NCI-H2081 (cell line): ENCODE results near the gene GPR180.
A peak's percentile ranks its signal among the peaks of the same experiment; 100 is the strongest.

Source experiments
- DNase-seq, 2 experiments: peaks; one replicate each; lab custom pipeline; 2025; lab: John Stamatoyannopoulos, UW

Gene GPR180

DNA sequence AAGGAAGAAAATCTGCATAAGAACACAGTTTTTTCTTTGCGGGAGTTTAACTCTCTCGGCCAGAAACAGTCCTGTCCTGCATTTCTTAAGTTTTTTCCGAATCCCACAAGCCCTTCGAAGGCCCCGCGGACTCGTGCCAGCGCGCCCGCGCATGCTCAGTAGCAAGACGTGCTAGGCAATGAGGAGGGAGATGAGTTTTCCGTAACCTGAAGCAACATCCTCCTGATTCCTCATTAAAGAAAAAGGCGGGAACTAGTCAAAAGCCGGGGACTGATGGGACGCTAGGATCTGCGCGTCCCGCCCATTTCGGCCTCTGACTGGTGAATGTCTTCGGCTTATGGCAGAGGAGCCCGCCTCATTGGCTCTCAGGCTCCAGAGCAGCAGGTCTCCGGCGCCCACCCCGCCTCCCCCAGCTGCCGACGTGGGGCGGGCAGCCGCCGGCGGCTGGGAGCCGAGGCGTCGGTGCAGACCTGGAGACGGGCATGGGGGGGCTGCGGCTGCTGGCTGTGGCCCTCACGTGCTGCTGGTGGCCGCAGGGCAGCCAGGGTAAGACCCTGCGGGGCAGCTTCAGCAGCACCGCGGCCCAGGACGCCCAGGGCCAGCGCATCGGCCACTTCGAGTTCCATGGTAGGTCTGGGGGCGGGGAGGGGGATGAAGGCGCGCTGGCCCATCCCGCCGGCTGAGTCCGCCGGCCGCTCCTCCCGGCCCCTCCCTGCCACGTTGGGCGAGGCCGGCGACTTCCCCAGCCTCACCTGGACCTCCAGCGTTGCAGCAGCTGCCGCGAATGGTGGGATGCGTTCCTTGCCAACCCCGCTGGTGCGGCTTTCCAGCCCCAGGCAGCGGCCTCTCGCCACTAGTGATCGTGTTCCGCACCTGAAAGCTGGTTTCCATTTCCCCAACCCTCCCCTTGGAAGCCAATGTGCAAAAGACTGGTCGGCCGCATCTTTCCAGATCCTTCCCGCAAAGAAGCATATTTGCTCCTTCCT lies at the start of gene GPR180:
Gene GPR180, plus strand, starts transcription at position 412 of the 986 bp plus-strand sequence. Its CDS starts 71 bp downstream, at position 483.
- peak; percentile 97 to 99 for DNase-seq

DNA sequence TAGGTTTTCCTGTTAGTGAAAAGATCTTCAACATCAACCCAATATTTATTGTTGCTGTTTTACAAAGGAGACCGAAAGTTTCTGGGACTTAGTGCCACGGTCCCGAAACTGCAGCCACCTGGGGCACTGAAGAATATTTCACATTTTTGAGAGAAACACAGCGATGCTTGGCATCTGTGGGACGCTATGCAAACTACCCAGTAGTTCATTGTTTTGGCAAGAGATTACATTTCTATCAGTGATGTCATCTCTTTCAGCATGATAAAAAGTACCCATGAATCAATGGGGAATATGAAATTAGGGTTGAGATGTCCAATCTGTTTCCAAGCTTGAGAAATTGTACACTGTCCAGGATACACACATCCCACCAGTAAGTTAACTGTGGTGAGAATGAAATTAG lies 49.6 kb upstream of the GPR180 start:
- DNase-seq = no peak

DNA sequence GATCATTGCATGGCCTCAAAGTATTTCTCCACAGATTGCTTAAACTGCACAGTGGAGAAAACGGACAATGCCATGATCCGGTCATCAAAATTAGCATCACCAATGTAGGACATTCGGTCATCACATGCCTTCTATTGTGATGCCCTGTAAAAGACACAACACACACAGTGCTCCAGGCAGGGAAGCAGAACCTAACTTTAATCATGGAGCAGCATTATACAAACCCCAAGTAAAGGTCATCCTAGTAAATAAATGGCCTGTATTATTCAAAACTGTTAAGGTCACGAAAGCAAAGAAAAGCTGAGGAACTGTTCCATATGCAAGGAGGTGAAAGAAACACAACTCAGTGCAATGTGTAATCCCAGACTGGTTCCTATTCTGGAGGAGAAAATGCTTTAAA lies 47.9 kb upstream of the GPR180 start:
- no peak for DNase-seq

DNA sequence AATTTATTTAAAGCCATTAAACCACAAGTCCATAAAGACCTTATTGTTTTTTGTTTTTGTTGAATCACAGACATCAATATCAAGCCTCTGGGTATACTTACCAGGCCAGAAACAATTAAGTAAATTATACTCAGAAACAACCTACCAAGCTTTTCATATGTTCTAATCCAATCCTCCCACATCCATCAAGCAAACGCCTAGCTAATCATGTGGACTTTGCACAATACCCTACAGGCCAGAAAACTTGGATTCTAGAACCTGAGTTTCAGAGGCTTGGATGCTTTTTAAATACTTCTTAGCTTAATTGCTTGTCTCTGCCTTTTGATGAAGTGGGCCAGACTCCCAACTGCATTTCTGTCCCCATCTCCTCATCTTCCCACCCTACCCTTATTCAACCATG lies 45.6 kb upstream of the GPR180 start:
- DNase-seq = no peak

DNA sequence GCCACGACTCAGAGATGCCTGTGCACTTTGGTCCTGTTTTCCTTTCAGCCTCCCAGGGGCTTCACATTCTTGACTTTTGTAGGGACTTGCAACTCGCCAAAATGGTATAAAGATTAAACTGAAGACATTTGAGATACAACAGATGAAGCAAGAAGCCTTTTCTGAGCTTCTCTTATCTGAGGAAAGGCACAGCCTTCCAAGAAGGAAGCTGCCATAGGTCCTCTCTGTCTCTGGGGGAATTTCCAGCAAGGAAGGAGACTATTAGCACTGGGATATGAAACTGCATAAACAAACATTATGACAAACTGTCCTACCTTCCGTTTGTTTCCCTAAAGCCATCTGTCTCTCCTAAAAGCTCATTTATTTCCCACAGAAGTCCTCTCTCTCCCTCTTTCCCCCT lies 45.0 kb upstream of the GPR180 start:
- DNase-seq = no peak

DNA sequence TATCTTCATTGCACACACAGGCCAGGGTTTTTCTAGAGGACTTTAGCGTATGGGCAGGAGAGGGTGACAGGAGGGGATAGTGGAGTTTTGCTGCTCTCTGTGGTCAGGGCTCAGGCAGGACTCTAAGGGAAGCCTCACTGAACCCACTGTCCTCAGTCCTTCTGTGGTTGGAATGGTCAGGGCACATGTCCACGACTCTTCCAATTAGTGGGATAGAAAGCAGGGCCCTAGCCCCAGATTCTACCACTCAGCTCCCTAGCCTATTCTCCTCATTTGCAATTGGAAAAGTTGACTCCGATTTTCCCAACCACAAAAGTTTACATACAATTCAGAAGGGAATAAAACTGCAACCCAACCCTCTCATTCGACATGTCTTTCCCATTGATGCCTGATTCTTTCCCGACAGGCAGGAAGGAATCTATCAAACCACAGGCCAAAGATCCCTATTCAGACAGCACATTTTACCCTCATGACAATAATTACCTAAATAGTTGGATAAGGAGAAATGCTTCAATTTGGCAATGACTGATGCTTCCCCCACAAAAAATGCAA lies 43.9 kb upstream of the GPR180 start:
- DNase-seq = no peak

DNA sequence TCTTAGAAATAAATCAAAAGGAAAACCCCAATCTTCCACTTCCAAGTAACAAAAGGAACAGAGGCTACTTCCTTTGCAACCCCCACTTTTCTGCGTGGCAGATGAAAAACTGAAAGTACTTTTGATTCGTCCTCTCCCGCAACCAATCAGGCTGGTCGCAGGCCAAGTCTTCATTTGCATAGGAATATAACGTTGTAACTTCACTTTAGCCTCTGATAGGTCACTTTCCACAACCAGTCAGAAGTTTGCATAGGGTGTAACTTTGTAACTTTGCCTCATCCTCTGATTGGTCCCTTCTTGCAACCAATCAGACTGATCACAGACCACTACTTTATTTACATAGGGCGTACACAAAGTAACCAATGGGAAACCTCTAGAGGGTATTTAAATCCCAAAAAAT lies 42.9 kb upstream of the GPR180 start:
- DNase-seq = no peak

DNA sequence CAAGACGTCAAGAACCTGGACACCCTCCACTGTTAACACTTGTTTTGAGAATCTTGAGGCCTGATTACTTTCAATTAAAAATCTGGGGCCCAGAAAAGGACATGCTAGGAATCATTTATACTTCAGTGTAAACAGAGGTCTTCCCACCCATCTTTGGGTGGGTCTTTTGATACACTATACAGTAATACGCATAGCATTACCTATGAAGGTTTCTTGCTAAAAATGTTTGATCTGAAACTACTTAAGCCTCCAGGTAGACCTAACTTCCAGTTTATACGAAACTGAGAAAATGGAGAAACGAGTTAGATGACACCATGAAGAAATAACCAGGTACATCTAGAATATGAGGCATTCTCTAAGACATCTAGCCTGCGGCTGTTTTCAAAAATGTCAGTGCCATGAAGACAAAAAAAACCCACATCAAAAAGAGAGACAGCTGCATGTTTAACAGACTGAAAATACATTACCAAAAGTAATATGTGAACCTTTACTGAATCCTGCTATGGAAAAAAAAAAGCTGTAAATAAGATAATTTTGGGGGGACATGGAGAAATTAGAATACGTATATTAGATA lies 42.3 kb upstream of the GPR180 start:
- no peak for DNase-seq

DNA sequence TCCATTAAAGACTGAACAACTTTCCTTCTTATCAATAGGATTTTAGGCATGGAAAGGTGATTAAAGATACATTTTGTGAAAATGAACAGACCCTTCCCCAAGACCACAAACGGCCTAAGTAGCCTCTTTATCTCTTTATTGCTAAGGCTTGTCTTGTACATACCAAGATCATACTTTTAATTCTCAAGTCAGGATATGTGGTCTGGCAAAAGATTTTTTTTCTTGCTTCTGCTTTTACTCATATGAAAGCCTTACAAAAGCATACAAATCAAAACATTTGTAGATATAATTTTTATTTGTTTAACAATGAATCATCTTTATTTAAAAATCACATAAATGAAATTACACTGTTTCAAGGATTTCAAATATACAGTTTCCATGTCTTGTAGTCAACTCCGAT lies 41.5 kb upstream of the GPR180 start:
- no peak for DNase-seq

DNA sequence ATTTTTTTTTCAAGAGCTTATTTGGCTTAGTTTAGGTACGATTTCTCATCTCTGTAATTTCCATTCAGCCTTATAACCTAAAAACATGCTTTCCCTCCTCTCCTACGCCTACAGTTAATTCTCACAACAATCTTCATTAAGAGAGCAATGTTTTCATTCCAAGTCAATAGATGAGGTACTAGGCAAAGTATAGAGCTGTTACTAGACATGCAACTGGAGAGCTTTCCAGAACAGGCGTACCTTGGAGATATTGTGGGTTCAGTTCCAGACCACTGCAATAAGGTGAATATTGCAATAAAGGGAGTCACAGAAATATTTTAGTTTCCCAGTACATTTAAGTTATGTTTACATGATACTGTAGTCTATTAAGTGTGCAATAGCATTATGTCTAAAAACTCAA lies 40.5 kb upstream of the GPR180 start:
- DNase-seq = no peak

DNA sequence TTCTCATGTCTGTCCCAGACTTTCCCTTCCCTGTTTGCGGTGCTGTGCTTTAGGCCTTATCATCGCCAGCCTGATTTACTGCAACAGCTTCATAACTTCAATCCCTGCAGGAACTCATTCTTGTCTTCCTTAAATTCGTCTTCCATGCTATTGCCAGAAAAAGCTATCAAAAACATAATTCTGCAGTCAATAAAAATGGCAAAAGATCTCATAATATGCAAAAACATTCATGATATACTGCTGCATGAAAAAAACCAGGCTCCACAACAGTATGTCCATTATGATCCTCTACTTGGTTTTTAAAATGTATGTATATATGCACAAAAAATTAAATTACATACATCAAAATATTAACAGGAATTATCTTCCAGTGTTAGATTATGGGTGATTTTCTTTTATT lies 34.1 kb upstream of the GPR180 start:
- no peak for DNase-seq

DNA sequence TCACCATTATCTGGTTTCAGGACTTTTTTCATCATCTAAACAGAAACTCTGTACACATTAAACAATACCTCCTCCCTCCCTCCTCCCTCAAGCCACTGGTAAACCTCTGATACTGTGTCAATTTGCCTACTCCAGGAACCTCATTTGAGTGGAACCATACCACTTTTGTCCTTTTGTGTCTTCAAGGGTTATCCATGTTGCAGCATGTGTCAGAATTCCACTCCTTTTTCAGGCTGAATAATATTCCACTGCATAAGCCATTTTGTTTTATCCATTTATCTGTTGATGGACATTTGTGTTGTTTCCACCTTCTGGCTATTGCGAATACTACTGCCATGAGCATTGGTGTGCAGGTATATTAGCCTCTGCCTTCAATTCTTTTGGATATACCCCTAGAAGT lies 33.2 kb upstream of the GPR180 start:
- no peak for DNase-seq

DNA sequence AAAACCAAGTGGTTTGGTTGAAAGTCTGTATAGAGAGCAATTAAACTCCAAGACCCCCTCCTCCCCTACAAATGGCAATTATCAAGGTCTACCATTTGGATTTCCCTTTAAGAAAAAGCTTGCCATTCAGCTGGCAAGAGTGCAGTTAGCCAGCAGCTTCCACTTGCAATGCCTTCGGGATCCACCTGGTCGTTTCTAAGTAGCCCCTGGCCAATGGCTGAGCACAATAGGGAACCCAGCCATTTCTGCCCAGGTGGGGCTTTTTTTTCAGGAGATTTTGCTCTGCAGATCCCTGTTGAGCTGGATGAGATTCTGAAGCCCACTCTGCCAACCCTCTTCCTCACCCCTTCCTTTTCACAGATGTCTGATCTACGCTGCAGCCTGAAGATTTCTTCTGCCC lies 32.0 kb upstream of the GPR180 start:
- no peak for DNase-seq

DNA sequence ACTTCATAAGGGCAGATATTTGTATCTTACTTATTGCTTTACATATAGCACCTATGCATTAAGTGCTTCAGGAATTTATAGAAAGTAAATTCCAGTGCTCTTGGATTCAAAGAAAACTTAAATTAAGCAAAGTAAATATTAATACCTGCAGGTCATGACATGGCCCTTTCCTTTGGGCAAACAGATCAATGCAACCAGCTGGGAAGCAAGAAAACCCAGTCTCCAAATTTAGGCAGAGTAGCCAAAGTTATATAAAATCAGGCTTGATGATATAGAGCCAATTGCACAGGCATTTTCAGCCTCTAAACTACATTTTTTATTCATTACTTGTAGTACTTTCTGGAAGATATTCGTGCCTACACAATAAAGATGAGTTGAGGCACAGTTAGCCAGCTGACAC lies 22.6 kb upstream of the GPR180 start:
- no peak for DNase-seq

DNA sequence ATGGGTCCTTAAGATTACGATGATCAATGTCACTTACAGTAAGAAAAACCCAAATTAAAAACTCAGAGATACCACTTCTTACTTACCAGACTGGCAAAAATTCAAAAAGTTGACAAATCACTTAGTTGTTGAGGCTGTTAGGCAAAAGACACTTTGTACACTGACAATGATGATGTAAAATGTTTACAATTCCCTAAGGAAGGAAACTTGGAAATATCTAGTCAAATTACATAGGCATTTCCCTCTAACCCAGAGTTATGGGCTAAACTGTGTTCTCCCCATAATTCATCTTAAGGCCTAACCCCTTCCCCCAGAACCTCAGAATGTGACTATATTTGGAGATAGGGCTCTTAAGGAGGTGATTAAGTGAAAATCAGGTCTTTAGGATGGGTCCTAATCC lies 17.7 kb upstream of the GPR180 start:
- no peak for DNase-seq

DNA sequence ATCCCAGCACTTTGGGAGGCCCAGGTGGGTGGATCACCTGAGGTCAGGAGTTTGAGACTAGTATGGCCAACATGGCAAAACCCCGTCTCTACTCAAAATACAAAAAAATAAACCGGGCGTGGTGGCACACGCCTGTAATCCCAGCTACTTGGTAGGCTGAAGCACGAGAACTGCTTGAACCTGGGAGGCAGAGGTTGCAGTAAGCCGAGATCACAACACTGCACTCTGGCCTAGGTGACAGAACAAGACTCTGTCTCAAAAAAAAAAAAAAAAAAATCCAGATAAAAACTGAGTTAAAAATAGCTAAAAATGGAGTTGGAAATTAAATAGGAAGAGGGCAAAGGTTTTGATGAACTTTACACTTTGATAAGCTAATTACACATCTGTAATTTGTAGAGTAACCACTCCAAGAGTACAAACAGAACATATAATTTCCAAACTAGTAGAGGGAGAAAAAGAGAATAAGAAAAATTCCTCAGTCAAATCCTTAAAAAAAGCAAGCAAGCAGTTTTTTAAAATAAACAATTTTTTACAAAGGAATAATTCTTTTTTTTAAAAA lies 16.0 kb upstream of the GPR180 start:
- DNase-seq = no peak

DNA sequence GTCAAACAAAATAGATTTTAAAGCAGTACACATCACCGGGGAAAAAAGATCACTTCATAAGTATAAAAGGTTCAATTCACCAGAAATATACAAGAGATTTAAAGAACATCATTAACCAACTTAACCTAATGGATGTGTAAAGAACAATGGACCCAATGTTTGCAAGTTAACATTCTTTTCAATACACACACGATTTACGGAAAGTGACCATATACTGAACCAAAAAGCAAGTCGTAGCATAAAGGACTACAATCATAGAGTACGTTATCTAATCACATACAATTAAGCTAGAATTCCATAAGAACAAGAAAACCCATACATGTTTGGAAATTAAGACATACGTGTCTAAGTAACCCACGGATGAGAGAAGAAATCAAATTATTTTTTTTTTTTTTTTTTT lies 15.3 kb upstream of the GPR180 start:
- DNase-seq = no peak

DNA sequence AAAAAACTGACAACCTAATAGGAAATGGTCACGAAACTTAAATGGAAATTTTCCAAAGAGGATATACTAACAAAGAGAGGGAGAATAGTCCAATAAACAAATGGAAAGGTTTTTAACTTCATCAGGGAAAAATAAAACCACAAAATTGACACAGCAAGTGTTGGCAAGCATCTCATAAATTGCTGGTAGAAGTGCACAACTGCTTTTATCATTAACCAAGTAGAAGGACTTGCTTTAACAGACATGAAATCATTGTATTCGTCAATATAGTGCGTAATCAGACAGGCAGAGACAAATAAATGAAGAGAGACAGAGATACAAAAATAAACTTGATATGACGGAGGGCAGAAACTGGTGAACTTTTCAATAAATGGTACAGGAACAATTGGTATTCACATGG lies 13.1 kb upstream of the GPR180 start:
- DNase-seq = no peak

DNA sequence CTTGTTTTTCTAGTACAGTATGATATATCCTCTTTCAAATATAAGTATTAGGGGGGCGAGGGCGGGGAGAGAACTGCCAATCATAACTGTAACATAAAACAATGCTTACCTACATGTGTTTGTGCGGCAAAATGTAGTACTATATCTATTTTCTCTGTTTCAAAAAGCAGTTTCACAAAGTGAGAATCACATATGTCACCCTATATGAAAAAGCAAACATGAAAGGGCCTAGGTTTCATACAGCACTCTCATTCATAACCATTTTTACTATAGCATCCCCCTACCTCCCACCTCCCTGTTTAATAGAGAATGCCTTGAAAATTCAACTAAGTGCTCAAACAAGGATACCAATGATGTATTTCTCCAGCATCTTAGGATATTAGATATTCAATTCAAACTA lies 10.9 kb upstream of the GPR180 start:
- no peak for DNase-seq

DNA sequence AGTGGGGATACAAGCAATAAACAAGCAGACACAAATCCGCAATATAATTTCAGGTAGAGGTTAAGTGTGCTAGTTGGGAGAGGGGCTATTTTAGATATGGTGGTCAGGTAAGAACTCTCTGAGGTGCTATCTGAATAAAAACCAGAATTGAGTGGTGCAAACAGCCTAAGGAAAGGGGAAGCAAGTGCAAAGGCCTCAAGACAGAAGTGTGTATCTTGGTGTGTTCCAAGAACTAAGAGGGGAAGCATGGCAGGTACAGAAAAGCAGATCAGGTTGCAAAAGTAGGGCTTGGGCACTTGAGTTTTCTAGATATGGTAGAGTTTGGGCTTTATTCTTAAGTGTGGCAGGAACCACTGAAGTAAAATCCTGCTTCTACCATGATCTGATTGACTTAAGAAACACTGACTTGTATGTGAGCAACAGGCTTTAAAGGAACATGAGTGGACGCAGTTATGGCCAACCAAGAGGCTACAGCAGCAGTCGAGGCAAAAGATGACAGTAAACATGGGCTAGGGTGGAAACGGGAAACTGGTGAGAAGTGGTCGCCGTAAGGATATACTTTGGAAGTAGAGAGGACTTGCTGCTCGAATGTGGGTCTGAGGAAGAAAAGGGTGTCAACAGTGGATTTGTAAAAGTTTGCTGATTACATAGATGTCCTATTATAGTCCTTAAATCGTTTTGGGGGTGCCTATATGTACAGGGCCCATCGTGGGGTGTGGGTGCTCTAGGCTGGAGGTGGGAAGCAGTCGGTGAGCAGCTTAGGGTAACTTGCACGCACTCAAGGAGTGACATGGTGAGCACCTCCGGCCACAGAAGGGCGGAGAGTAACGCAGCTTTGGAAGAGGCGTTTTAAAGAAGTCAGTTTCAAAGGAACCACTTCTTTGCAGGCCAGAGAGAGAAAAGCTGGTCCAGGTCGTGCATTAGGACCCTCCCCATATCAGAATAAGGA lies 6.4 kb upstream of the GPR180 start:
- peak in 1 of 2 experiments; percentile 11 for DNase-seq

DNA sequence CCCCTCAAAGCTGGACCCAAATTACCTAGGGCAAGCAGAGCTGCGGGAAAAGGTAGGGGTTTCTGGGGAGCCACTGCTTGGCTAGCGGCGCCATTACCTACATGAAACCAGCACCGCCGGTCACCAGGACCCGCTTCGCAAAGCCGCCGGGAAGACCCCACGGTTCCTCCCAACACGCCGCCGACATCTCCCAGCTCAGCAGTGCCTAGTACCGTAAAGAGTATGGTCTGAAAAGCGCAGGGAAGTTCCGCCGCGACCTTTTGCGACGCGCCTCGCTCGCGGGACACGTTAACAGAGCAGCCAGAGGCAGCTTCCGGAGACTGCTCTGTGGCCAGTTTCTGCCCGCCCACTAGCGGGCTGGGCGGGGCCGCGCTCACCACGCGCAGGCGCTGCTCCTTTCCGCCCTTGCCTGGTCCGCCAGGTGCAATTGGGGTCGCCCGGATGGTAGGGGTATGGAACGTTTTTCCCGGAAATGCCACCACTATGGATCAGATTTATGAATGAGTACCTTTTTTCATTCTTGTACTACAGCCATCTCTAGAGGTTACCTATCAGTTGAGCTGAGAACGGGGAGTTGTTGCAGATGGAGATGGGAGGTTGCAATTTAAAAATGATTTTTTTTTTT lies 5.6 kb upstream of the GPR180 start, which contains the start of gene TGDS:
Gene TGDS, minus strand, starts transcription at position 203 of the 625 bp plus-strand sequence. Its CDS starts 16 bp downstream, at position 187.
- DNase-seq = peak; percentile 88 to 96
